HG03135 (cell line): ENCODE results near the gene PPIA.
"Not testable (repeated sequence)": the region's sequence is repeated elsewhere in the genome, so short reads cannot be mapped to it uniquely, and the experiment has no call there.

ENCODE experiments used
- ATAC-seq: cut with Tn5 transposase; IDR thresholded peaks from one replicate; pipeline ENCODE4 v1.9.1; 2021; ENCODE audit warnings: mild to moderate bottlenecking, moderate library complexity; ENCODE audit not compliant: unreplicated experiment

The PPIA gene

DNA sequence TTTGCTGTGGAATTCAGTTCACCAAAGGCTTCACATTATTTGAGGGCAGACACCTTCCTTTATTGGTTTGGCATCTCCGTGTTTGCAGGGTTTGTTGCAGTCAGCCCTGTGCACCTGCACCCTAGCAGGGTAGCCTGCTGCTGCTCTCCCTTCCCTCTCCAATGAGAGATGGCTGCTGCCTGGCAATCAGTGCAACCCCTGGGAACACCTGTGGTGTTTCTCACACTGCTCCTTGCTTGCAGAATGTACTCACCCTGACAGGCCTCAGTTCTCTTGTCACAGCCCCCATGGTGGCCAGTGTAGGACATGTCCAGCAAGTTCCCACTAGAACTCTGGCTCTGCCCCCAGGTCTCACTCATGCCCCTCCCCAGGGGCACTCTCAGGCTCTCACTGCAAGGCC, 12.1 kb upstream of the PPIA start:
- no peak for ATAC-seq

- ATAC-seq, result not testable (repeated sequence)
Measured at GRCh38 chr7:44785218-44785617, 11.3 kb upstream of the PPIA start.

GRCh38 chr7:44787041-44787440, 9.4 kb upstream of the PPIA start:
- no peak for ATAC-seq

- ATAC-seq, result no peak
Measured at GRCh38 chr7:44787762-44788161, 8.7 kb upstream of the PPIA start.

GRCh38 chr7:44789990-44790389, 6.5 kb upstream of the PPIA start:
- ATAC-seq, result no peak

DNA sequence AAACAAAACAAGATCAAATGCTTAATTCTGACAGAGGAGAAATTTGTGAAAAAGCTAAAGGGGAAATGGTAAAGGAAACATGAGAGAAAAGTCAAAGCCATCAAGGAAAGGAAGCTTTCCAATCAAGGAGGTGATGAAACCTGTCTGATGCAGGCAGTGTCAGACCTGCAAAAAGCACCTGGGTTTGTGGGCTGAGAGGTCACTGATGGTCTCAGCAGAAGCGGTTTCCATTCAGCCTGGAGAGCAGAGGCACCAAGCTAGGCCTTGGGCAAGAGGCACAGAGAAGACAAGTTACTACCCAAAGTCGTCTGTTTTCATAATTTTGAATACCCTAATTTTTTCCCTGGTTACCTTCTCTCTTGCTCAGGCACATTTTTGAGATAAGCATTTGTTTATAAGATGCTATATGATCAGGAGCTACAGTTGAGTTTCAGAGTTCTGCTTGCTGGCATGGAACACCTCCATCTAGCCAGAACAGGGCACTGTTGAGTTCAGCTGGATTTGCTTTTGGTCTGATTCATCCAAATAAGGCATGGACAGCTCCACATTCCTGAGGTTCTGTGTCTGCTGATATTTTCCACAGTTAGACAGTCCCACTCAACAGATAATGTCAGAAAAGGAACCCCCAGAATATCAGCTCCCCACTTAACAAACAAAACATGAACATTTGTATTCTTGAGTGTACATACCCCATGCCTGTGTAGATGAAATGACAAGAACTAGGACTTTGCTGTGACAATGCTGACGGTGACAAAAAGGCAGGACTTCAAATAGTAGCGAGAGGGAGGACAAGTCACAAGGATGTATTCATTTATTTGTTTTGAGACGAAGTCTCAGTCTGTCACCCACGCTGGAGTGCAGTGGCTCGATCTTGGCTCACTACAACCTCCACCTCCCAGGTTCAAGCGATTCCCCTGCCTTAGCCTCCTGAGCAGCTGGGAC, 4.9 kb upstream of the PPIA start:
- ATAC-seq, result no peak

DNA sequence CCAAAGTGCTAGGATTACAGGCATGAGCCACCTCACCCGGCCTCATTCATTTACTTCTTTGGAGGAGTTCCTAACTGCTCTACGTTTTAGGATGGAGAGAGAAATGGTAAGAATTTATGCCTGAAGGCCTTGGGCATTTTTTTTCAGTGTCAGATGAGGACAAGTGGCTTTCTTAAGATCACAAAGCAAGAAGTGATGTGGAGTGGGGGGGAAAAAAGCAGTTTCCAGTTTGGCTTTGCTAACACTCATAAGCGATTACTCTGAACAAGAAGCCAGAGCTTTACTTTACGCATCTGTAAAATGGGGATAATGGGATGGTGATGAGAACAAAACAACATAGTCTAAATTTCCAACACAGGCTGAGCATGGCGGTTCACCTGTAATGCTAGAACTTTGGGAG, 2.6 kb upstream of the PPIA start:
- ATAC-seq, result no peak

DNA sequence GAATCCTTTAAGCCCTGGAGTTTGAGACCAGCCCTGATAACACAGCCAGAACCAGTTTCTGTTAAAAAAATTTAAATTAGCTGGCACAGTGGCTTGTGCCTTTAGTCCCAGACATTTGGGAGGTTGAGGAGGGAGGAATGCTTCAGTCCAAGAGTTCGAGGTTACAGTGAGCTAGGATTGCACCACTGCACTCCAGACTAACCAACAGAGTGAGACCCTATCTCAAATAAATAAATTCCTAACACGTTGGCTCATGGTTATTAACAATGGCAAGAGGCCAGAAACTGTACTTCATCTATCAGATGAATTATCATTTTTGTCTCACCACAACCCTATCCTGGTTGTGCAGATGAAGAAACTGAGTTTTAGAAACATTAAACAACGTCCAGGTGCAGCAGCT, 2.1 kb upstream of the PPIA start:
- no peak for ATAC-seq

GRCh38 chr7:44796034-44796503, 412 bp upstream of the PPIA start:
- no peak for ATAC-seq

DNA sequence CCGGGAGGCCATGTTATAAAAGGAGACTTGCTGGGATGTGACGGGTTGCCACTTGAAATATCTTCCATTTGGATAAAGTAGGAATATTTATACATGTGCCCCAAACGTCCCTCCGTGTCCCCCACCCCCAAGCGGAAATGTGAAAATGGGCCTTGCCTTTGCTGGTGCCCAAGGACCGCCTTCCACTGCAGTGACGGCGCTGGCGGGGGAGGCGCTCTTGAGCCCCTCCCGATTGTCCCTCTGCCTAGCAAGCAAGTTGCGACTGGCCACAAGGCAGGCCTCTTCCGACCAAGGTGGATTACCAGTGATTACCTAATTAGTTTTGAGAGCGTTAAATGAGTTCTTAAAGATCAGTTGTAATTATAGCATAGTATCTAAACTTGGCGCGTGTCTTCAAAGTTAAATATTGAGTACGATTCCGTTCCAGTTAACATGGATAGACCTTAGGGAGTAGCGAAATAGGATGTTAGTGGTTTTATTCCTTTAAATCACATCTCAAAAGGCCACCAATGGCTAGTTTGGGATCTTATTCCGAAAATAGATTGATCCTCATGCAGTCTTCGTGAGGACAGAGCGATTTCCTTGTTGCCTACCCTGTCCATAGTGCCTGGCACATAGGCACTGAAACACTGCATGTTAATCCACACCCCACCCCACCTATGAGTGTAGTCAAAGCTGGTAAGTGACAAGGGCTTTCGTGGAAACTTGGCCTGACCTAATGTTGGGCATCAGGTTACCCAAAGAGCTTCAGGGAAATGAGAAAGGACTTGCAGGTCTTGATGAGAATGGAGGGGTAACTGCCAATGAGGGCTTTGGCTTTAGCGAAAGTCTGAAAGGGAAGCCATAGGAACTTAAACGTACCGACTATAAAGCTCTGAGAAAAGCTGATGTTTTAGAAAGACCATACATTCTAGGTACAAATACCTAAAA, 1.1 kb downstream of the PPIA start:
- ATAC-seq, result peak; percentile 47

- no peak for ATAC-seq
Measured at GRCh38 chr7:44798649-44799305, 2.3 kb downstream of the PPIA start.

- ATAC-seq, result no peak
Measured at GRCh38 chr7:44799939-44800338, 3.5 kb downstream of the PPIA start.

GRCh38 chr7:44801890-44802289, 5.4 kb downstream of the PPIA start:
- ATAC-seq, result no peak

DNA sequence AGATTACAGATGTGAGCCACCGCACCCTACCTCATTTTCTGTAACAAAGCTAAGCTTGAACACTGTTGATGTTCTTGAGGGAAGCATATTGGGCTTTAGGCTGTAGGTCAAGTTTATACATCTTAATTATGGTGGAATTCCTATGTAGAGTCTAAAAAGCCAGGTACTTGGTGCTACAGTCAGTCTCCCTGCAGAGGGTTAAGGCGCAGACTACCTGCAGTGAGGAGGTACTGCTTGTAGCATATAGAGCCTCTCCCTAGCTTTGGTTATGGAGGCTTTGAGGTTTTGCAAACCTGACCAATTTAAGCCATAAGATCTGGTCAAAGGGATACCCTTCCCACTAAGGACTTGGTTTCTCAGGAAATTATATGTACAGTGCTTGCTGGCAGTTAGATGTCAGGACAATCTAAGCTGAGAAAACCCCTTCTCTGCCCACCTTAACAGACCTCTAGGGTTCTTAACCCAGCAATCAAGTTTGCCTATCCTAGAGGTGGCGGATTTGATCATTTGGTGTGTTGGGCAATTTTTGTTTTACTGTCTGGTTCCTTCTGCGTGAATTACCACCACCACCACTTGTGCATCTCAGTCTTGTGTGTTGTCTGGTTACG, 6.0 kb downstream of the PPIA start:
- ATAC-seq, result no peak

DNA sequence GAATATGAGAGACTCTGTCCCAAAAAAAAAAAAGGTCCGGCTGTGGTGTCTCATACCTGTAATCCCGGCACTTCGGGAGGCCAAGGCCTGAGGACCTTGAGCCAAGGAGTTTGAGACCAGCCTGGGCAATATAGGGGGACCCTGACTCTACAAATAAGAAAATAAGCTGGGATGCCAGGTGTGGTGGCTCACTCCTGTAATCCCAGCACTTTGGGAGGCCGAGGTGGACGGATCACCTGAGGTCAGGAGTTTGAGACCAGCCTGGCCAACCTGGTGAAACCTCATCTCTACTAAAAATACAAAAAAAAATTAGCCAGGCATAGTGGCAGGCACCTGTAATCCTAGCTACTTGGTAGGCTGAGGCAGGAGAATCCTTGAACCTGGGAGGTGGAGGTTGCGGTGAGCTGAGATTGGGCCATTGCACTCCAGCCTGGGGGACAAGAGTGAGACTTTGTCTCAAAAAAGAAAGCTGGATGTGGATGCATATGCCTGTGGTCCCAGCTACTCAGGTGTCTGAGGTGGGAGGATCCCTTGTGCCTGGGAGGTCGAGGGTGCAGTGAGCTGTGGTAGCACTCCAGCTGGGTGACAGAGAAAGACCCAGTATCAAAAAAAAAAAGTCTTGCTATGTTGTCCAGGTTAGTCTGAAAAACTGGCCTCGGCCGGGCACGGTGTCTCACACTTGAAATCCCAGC, 7.5 kb downstream of the PPIA start:
- ATAC-seq, result not testable (repeated sequence)

- no peak for ATAC-seq
Measured at GRCh38 chr7:44805950-44806349, 9.5 kb downstream of the PPIA start.

DNA sequence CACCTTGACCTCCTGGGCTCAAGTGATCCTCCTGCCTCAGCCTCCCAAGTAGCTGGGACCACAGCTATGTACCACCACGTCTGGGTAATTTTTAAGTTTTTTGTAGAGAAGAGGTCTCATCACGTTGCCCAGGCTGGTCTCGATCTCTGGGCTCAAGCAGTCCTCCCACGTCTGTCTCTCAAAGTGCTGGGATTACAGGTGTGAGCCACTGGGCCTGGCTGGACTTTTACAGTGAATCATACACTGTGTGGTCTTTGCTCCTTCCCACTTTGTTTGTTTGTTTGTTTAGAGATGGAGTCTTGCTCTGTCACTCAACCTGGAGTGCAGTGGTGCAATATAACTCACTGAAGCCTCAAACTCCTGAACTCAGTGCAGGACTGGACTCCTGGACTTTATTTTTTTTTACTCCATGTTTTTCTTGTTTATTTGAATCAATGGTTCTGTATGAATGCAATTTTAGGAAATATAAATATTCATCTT, 12.5 kb downstream of the PPIA start:
- ATAC-seq, result no peak

DNA sequence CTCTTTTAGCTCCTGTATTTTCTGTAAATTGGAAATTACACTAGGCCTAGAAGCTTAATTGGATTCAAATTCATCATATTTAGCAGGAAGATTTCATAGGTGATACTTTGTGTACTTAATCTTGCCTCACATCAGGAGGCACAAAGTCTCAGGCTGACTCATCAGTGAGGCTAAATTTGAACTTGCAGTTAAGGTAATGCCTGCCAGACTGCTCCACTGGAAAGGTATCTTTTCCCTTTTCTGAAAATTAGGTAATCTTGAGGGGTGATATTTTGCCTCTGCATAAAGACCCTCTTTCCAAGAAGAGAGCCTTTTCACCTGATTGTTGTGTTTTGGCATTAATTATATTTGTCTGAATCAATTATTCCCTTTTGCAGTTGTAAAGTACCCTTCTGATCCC, 14.6 kb downstream of the PPIA start:
- no peak for ATAC-seq

- no peak for ATAC-seq
Measured at GRCh38 chr7:44811571-44811970, 15.1 kb downstream of the PPIA start.

DNA sequence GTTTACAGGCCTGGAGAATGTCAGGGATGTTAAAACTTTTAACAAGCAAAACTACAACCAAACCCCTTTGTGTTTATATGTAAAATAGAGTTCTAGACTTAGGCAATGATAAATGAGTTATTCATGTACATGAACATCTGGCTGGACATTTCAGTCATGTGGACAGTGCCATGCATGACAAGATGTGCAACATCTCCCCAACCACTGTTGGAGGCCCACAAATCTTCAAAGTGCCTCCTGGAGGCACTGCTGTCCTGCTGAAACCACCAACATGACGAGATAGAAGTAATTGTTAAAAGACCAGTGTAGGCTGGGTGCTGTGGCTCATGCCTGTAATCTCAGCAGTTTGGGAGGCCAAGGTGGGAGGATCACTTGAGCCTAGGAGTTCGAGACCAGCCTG, 18.4 kb downstream of the PPIA start:
- no peak for ATAC-seq
